Stimulated activated CD4-positive, alpha-beta T cell treated with anti-CD3 and anti-CD28 coated beads, Interleukin-15, amount 100 ng/mL, for 48 hours (primary cell): Measurements from ENCODE around the gene ABCA3.
A peak's percentile ranks its signal among the peaks of the same experiment; 100 is the strongest.

Experiments
- DNase-seq, 2 donors: peaks; one replicate each; pipeline ENCODE4 v3.0.0-alpha.2; 2020; ENCODE audit warnings: low read depth in 2 of 2

The ABCA3 gene

DNA sequence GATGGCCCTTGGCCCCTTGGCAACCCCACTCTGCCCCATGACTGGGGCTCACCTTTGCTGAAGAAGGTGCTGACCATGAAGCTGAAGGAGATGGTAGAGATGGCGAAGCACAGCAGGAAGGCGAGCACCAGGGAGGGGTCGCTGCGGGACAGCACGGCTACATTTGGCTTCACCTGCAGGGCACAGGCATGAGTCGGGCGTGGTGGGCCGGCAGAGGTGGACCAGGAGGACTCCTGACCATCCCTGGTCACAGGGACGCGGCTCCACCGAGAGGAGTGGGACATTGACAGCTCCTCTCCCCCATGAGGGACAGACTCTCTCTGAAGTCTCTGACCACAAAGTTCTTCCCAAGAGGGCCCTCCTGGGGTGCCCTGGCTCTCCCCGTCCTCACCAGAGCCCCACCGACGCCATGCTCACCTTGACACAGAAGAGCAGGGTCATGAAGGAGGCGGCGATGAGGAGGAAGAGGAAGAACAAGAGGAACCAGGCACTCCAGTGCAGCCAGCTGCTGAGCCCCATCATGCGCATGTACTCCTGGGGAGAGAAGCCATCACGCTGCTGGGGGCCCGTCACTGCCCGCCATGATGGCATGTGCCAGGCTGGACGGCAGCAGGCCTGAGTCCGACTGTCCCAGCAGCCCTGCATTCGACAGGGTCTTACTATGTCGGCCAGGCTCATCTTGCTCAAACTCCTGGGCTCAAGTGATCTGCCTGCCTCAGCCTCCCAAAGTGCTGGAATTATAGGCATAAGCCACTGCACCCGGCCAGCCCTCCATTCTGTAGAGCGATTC lies 23.1 kb downstream of the ABCA3 start:
- no peak for DNase-seq

DNA sequence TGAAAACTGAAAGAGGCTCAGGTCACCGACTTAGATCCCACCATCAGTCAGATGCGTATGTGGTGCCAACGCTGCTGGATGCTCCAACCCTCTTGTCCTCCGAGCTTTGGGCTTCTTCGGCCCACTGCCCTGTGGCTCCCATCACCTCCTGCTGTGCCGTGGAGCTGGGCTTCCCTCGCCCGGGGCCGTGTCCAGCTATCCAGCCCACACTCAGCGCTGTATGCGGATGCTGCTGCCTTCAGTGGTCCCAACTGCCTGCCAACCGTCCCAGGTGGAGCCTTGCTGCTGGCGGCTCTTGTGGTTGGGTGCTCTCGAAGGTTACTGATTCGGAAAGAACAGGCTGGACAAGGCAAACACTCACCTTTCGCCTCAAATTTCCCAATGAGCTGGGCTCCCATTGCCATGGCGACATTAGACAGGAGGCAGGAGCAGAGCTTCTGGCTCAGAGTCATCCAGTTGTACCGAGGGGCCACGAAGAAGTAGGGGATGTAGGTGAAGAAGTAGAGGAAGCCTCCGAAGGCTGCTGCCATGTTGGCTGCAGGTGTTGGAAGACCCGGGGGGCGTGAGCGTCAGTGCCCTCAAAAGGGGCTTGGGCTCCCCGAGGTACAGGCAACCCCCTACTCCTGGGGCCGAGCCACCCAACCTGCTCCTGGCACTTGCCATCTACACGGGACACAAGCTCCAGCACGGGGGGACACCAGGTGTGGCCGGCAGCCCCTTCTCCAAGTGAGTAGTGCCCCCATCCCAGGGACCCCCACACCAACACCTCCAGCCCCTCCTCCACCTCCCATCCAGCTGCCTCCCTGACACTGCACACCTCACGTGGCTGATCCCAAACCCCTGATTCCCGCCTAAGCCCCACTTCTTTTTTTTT lies 32.2 kb downstream of the ABCA3 start:
- no peak for DNase-seq

DNA sequence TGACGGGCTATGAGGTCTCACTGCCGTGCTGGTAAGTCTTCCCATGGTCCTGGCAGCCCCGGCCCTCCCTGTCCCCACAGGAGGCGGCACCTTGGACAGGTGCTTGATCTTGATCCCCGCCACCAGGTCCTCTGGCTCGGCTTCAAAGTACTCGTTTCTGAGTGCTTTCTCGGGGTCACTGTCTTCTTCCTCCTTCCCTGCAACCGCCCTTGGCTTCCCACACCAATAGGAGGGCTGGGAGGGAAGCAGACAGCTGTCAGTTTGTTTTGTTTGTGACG lies 40.7 kb downstream of the ABCA3 start:
- no peak for DNase-seq

DNA sequence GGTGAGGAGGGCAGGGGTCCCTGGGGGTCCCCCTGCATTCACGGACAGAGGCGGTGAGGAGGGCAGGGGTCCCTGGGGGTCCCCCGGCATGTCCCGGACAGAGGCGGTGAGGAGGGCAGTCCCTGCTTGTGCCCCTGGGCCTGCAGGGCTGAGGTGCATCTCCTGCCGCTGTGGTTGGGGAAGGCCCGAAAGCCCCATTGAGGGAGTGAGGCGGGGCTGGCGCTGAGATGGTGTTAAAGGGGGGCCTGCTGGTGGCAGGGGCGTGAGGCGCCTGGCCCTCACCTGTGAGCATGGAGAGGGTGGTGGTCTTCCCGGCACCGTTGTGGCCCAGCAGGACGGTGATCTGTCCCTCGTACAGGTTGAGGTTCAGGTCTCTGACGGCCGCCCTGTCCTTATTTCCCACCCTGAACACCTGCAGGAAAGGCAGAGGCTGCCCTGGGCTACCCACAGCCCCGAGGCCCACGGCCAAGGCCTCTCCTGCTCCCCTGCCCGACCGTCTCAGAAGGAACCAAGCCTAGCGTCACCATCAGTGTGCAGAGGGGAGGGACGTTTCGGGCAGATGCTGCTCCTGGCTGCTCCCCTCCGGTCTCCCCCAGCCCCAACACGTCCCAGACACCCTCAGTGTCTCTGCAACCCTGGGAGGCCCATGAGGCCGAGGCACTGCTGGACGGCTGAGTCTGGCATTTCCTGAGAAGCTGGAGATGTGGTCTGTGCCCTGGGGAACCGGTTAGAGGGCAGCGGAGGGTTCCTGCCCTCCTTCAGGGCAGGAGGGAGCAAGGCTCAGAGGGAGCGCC lies 41.2 kb downstream of the ABCA3 start:
- DNase-seq, result no peak

DNA sequence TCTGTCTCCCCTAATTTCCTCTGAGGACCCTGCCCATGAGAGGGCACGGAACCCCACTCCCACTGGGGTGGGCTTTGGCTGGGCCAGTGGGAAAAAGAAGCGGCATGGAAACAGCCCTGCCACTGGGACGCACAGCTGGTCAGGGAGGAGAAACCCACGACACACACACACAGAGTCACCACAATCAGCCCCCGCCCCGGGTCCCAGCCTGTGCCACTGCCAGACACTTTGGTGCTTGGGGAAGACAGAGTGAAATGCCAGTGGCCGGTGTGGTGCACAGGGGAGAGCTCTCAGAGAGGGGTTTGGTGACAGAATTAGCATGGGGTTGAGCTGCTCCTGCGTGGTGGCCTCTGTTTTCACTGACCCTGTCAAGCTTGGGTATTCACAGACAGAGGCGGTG lies 41.9 kb downstream of the ABCA3 start:
- DNase-seq, result no peak

DNA sequence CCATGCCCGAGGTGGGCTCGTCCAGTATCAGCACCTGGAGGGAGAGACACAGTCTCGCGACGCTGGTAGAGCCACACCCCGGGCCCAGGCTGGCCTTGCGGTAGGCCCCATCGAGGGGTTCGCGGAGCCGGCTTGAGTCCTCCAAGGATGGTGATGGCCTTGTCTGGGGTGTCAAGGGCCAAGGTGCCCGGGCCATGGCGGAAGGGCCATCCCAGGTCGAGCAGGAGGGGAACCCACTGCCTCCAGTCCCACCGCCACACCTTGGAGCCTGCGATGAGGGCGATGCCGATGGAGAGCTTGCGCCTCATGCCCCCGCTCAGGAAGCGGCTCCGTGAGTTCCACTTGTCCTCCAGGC lies 43.0 kb downstream of the ABCA3 start:
- no peak for DNase-seq

DNA sequence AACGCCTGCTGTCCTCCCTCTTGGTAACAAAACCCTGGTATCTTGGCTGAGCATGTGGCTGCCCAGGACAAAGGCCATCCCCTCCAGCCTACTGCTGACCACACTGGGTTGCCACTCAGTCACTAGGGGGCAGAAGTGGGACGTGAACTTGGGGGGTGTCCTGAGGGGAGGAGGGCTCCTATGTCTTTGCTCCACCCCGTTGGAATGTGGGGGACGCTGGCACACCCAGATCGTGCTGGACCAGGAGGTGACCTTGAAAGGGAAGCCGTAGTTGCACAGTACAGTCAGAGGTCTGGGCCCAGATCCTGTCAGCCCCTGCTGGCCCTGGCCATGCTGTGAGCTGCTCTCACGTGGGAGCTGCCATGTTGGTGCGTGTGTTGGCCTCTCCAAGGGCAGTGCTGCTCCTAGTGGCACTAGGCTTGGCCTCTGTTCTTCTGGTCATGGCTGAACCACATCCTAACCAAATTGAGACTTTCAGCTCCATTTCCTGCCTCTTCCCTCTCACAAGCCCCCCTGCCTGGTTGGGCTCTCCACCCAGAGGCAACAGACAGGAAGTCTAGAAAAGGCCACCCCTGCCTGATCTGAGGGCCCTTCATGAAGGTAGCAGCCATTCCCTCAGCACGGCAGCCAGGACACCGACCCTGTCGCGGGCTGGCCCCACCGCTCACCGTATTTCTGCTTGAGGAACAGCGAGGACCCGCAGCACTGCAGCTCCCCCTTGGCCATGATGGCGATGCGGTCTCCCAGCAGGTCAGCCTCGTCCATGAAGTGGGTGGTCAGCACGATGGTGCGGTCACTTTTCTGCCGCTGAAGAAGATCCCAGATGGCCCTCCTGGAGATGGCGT lies 43.6 kb downstream of the ABCA3 start:
- peak in 1 of 2 donors; percentile 8 for DNase-seq

DNA sequence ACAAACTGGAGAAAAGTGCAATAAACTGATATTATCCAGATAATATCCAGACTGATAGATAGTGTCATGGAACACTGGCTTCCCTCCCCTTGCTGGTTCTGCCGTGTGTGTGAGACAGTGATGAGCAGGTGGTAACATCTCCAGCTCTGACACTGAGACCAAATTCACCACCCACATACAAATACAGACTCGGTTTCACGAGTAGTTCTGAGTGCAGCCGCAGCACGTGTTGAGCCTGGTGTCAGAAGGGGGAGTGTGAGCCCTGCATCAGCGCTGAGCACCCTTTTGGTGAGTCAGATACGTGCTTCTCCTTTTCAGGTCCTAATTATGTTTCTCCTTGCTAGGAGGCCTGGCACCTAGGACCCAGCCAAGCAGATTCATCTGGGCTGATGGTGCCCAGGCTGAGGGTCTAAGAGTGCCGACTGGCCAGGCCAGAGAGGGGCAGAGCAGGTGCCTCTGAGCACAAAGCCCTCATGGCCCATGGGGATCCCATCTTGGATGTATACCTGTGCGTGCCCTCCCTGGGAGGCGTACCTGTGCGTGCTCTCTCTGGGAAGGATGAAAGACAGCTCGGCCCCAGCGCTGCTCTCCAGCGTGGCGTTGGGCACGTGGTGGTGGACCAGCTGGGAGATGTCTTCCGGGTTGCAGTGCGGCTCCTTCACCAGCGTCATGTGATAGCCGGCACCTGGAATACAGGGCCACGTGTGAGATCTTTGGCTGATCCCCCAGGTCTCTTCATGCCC lies 45.3 kb downstream of the ABCA3 start:
- DNase-seq, result no peak

DNA sequence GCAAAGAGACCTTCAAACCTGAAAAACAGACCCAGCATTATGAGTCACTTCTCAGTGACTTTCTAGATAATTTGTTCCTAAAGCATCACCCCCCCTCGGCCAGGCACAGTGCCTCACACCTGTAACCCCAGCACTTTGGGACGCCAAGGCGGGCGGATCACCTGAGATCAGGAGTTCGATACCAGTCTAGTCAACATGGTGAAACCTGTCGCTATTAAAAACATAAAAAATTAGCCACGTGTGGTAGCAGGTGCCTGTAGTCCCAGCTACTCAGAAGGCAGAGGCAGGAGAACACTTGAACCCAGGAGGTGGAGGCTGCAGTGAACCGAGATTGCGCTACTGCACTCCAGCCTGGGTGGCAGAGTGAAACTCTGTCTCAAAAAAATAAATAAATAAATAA lies 48.3 kb downstream of the ABCA3 start:
- no peak for DNase-seq

DNA sequence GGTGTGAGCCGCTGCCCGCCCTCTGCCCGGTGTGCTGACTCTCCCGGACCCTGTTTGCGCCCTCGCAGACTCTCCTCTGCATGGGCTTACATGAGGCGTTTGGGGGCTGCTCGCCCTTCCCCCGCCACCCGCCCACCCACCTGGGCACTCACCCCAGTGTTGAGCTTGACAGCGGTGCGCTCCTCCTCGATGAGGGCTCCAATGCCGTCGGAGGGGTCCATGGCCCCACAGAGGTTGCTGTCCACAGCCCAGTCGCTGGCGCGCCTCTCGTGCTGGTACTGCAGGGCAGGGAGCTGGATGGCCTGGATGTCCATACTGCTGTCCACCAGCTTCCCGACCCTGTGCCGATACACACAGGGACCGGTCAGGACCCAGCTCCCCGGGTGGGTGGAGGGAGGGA lies 51.2 kb downstream of the ABCA3 start:
- DNase-seq, result no peak

DNA sequence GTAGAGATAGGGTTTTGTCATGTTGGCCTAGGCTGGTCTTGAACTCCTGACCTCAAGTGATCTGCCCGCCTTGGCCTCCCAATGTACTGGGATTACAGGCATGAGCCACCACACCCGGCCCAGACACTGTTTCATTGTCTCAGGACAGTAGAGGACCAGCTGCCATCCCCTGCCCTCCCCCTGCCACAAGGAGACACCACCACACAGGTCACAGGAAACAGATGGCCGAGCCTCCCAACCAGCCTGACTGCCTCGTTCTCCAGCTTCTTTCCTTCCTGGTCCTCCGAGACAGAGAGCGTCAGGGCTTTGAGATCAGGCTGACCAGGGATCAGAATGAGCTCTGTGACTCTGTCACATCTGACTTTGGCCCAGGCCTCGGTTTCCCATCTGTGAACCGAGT lies 51.8 kb downstream of the ABCA3 start:
- no peak for DNase-seq

DNA sequence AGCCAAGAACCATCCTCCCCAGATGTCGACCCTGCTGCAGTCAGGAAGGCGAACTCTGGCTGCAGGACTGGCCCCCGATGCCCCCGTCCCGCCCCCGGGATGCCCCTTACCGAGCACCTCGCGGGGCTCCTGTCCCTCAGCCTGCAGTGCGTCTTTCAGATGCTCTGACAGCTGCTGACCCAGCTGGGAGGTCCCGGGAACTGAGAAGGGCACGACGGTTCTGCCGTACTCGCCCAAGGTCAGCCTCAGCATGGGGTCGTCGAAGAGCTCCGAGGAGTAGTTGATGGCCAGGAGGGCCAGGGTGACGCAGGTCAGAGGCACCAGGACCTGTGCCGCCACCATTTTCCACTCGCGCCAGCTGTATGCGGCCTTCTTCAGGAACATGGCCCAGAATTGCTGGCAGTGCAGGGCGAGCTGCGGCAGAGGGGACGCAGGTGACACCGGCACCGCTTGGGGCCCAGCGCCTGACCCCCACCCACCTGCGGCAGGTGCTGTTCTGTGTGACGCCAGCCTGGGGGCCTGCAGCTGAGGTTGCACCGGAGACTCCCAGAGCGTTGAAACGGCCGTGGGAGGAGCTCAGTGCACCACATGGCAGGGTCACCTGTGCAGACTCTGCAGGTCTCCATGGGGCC lies 52.5 kb downstream of the ABCA3 start:
- DNase-seq, result no peak

DNA sequence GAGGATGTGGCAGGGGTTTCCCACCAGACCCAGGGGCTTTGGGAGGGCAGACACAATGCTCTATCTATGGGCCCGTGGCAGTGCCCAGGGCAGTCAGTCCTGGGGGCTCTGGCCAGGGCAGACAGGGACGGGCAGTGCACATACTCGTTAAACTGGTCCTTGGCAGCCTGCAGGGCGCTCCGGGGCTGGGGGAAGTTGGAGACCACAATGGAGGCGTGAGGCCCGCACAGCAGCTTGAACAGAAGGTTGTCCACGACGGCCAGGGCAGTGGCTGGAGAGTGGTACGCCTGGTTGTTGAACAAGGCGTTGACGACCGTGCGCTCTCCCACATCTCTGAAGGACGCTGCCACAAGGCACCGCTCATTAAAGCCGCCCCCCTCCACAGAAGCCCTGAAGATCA lies 54.0 kb downstream of the ABCA3 start:
- DNase-seq, result no peak

DNA sequence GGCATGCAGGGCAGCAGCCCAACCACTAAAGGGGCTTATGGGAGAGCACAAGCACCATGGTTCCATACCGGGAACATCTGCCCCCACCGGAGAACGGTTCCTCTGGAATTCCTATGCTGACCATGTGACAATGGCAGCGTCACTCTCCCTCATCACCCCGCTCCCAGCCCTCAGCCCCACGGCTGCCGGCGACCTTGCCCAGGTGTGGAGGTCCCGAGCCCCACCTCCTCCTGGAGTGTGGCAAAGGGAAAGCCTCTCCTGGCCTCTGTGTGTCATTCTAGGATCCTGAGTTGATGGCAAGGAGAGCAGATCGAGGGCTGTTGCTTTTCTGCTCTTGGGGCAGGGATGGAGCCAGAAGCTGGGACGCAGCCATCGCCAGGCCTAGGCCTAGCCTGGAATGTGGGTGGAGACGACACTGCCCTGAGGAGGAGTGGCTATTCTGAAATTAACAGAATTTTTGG lies 54.8 kb downstream of the ABCA3 start:
- no peak for DNase-seq

DNA sequence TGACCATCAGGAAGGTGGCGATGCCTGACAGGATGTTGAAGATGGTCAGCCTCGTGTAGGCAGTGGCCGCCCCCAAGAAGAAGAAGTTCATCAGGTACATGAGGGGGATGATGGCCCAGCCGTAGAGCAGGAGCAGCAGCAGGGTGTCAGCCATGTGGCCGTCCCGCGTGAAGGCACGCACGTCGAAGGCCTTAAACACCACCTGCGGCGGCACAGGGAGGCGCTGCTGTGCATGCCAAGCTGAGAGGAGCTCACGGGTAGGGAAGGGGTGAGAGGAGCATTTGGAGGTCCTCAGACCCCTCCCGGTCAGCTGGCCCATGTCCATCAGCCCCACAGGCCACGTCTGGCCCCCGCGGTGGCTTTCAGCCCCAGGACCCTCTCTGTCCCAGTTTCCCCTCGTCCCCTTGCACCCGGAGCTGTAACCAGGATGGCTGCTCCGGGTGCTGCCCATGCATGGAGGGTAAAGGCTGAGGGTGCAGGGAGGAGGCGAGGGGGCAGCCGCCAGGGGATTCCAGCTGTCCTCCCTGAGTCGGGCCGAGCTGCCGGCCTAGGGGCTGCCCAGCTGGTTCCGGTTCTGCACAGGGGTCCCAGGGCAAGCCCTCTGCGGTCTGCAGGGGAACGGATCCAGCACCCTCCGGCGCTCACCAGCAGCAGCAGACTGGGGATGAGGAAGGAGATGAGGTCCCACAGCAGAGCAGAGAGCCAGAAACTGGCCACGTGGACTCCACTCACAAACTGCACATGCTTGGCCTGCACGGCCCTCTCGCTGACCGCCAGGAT lies 55.5 kb downstream of the ABCA3 start:
- no peak for DNase-seq

DNA sequence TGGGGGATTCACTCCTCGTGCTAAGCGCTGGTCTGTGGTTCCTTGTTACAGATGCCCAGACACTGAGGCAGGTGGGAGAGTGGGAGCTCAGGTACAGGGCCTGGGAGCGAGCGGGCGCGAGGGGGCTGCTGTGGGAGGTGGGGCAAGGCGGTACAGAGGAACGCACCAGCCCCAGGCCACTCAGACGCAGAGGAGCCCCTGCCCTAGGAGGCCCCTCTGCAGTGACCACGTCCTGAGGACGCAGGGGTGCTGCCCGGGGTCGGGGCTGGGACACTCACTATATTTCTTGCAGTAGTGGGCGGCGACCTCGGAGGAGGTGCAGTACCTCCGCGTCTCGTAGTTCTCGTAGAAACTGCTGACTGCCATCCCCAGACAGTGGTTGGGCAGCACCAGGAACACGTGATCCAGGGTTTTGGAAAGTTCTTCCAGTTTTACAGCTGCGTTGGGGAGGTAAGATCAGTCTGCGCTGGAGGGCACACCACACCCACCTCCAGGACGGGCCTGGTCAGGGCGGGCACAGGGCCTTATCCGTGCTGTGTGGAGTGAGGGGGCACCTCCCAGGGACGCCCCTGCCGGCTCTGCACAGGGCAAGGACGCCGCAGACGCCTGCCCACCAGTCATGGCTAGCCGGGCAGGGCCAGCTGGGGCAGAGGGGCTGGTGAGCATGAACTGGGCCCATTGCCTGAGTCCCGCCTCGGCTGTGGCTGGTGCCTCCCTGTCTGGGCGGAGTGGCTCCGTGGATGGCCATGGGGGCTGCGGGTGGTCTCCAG lies 56.3 kb downstream of the ABCA3 start:
- no peak for DNase-seq

DNA sequence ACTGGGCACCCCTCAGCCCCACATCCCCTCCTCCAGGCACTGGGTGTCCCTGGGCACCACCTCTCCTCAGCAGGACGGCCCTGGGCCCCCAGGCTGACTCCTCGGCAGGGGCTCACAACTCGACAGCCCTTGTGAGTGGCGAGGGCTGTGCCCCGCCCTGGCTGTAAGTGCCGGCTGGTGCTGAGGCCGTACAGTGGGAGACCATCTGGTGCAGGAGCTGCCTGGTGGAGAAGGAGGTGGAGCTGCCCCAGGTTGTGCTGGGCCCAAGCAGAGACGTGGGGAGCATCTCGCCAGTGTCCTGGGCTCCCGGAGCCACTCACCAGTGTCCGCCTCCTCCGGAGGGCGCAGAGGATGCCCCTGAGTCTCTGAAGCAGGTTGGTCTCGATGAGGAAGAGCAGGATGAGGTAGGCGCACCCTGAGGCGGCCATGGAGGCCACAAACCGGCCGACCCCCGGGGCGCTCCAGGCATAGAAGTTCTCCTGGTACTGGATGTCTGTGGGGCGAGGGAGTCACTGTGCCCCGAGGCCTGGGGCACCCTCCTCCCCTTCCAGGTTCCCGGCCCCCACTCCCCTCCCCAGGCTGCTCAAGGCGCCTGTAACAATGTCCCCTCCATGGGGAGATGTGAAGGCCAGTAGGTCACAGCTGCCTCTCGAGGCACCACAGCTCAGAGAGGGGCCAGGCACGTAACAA lies 57.5 kb downstream of the ABCA3 start:
- DNase-seq, result no peak

DNA sequence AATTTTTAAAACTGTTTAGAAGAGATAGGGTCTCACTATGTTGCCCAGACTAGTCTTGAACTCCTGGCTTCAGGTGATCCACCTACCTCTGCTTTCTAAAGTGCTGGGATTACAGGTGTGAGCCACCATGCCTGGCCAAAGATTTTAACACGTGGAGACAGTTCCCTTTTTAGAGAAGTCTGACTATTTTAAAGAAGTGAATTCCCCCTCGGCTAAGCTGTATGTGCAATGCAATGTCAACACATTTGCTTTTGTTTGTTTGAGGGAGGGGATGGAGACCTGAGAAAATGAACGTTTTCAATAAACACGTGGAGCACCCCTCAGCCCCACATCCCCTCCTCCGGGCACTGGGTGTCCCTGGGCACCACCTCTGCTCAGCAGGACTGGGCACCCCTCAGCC lies 58.3 kb downstream of the ABCA3 start:
- DNase-seq, result no peak
